ENCODE data around the gene RPAP3.

GRCh38 chr12:47709671-47710070 lies 3.8 kb upstream of the RPAP3 start:
- TF ChIP-seq, protein P1, sequence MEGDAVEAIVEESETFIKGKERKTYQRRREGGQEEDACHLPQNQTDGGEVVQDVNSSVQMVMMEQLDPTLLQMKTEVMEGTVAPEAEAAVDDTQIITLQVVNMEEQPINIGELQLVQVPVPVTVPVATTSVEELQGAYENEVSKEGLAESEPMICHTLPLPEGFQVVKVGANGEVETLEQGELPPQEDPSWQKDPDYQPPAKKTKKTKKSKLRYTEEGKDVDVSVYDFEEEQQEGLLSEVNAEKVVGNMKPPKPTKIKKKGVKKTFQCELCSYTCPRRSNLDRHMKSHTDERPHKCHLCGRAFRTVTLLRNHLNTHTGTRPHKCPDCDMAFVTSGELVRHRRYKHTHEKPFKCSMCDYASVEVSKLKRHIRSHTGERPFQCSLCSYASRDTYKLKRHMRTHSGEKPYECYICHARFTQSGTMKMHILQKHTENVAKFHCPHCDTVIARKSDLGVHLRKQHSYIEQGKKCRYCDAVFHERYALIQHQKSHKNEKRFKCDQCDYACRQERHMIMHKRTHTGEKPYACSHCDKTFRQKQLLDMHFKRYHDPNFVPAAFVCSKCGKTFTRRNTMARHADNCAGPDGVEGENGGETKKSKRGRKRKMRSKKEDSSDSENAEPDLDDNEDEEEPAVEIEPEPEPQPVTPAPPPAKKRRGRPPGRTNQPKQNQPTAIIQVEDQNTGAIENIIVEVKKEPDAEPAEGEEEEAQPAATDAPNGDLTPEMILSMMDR (optimal IDR thresholded peaks at IDR 0.05 in 1 of 3, IDR thresholded peaks at IDR 0.05 in 1 of 3, conservative IDR thresholded peaks at IDR 0.05 in 1 of 3; ENCODE audit: extremely low read depth in 1 of 3, insufficient read depth in 2 of 3, low read length in 3 of 3), result no peak
- no peak for TF ChIP-seq EZH2 (IDR thresholded peaks at IDR 0.05; ENCODE audit: low read length)

Data from keratinocyte (primary cell).